LHCN-M2 (cell line): ENCODE results near the gene NKAIN1. TPM values are rescaled to one million over a fixed set of nuclear protein-coding genes. Genes with fewer than 3 reads are reported as not detected.
"Not testable (repeated sequence)": the region's sequence is repeated elsewhere in the genome, so short reads cannot be mapped to it uniquely, and the experiment has no call there.

Source experiments
- DNase-seq: peaks from one replicate; pipeline ENCODE4 v3.0.0-alpha.2; 2012; ENCODE audit warnings: low read depth
- total RNA-seq: library from RNA; depleted of rRNA; stranded (reverse); fragments of >200 nt; gene quantifications from 2 replicates; pipeline ENCODE4 v1.2.3, GENCODE V29; 2014; rRNA removed

Gene NKAIN1
- total RNA-seq, 1 experiment from 2014 or later: not detected

DNA sequence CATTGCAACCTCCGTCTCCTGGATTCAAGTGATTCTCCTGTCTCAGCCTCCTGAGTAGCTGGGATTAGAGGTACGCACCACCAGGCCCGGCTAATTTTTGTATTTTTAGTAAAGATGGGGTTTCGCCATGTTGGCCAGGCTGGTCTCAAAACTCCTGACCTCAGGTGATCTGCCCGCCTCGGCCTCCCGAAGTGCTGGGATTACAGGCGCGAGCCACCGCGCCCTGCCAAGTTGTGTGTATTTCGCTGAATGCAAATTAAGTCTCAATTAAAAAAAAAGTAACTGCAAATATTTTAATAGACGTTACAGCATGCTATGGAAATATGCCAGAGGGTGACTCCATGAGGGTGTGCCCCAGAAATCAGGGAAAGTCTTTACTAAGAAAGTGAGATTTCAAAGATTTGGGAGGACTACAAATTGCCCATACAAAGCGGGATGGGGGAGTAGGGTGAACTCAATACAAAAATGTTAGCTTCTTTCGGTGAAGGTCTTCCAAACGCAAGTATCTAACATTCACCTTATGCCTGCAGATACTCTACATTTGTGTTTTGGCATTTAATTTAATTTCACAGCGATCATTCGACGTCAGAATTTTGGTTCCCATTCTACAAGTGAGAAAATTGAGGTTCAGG lies 85.6 kb downstream of the NKAIN1 start:
- DNase-seq: no peak

GRCh38 chr1:31153423-31153822 lies 86.3 kb downstream of the NKAIN1 start:
- DNase-seq: no peak

DNA sequence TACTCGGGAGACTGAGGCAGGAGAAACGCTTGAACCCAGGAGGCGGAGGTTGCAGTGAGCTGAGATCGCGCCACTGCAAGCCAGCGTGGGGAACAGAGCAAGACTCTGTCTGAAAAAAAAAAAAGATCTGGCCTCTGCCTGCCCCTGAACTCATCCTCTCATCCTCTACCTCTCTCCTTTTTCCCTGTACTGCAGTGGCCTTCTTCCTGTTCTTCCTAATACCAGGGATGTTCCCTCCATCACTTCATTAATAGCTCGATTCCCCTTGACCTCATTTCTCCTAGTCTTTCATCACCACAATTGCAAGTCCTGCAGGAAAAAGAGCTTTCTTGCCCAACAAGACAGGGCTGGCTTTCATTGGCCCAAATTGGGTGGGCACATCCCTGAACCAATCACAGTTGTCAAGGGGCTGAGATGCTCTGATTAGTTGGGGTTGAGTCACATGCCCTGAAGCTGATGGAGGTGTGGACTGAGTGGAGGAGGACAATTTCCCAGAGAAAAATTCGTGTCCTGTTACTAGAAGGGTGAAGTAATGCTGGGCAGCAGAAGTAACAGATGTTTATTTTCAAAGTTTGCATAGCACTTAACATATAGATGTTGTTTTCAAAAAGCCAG lies 87.4 kb downstream of the NKAIN1 start:
- peak; percentile 72 for DNase-seq

- no peak for DNase-seq
Measured at GRCh38 chr1:31151402-31151801, 88.3 kb downstream of the NKAIN1 start.

DNA sequence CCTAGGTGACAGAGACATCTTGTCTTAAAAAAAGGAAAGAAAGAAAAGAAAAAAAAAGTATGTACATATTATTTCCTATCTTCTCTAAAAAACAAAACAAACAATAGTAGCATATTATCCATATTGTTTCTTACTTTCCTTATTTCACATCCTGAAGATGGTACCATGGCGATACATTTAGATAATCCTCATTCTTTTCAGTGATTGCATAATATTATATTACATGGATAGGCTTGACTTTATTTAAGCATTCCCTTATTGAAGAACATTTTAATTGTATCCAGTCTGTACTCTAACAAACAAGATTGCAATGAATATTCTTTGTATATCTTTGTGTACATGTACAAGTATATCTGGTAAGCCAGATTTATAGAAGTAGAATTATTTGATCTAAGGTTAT lies 91.3 kb downstream of the NKAIN1 start:
- no peak for DNase-seq

GRCh38 chr1:31145648-31146047 lies 94.0 kb downstream of the NKAIN1 start:
- DNase-seq: no peak

DNA sequence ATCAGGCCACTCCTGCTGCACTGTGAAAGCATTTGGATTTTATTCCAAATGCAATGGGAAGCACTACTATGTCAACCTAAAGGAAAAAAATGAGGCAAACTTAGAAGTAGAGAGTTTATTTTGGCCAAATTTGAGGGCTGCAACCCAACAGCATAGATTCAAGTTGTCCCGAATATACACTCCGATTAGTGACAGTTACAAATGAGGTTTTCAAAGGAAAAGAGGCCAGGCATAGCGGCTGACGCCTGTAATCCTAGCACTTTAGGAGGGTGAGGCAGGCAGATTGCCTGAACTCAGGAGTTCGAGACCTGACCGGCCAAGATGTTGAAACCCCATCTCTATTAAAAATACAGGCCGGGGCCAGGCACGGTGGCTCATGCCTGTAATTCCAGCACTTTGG lies 95.2 kb downstream of the NKAIN1 start:
- no peak for DNase-seq

GRCh38 chr1:31143455-31143854 lies 96.2 kb downstream of the NKAIN1 start:
- no peak for DNase-seq

- no peak for DNase-seq
Measured at GRCh38 chr1:31142406-31142805, 97.3 kb downstream of the NKAIN1 start.

DNA sequence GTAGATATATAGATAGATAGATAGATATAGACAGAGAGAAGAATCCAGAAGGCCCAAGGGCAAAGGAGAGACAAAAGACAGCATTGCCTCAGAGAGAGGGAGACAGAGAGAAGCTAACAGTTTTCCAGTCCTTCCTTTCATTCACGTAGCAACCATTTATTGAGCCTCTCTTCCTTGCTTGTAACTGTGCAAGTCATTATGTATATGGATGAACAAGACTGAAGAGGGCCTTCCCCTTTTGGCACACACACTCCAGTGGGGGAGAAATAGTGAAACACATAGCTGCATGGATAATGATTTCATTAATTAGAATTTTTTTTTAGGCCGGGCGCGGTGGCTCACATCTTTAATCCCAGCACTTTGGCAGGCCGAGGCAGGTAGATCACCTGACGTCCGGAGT lies 99.4 kb downstream of the NKAIN1 start:
- DNase-seq: no peak

DNA sequence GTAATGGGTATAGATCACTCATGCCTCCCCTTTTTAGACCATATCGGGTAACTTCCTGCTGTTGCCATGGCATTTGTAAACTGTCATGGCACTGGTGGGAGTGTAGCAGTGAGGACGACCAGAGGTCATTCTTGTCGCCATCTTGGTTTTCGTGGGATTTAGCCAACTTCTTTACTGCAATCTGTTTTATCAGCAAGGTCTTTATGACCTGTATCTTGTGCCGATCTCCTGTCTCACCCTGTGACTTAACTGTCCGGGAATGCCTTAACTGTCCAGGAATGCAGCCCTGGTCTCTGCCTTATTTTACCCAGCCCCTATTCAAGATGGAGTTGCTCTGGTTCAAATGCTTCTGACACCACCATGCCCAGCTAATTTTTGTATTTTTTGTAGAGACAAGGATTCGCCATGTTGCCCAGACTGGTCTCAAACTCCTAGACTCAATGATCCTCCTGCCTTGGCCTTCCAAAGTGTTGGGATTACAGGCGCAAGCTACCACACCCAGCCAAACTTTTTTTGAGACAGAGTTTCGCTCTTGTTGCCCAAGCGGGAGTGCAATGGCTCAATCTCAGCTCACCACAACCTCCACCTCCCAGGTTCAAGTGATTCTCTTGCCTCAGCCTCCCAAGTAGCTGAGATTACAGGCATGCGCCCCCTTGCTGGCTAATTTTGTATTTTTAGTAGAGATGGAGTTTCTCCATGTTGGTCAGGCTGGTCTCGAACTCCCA lies 100.7 kb downstream of the NKAIN1 start:
- not testable (repeated sequence) for DNase-seq

DNA sequence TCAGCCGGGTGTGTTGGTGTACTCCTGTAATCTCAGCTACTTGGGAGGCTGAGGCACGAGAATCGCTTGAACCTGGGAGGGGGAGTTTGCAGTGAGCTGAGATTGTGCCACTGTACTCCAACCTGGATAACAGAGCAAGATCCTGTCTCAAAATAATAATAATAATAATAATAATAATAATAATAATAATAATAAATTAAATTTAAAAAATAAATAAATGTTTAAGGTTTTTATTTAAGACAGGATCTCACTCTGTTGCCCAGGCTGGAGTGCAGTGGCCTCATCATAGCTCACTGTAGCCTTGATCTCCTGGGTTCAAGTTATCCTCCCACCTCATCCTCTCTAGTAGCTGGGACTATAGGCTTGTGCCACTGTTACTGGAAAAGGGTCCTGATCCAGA lies 101.8 kb downstream of the NKAIN1 start:
- DNase-seq: not testable (repeated sequence)

DNA sequence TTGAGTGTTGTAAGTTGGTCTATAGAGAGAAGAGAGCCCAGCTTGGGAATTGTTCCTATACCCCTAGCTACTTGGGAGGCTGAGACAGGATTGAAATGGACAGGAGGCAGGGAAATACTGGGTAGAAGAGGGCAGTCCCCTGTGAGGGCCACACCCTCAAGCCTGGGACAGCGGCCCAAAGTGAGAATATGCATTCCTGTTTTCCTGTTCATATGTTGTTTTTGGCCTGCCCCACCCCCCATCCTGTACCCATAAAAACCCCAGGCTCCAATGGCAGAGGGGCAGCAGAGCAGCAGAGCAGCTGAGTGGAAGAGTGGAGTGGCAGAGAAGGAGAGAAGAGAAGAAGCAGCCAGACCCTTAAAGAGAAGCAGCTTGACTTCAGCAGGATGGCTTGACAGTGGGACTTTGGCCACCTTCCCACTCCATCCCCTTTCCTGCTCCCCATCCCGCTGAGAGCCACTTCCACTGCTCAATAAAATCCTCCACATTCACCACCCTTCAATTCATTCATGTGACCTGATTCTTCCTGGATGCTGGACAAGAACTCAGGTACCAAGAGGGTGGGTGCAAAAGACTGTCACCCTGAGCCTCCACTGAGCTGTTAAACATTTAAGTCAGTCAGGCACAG lies 103.6 kb downstream of the NKAIN1 start:
- peak; percentile 36 for DNase-seq

- DNase-seq: no peak
Measured at GRCh38 chr1:31133368-31133767, 106.3 kb downstream of the NKAIN1 start.

Other genes starting within 250 kb of the NKAIN1 start
- gene PUM1, start 174.2 kb downstream of the NKAIN1 start, total RNA-seq: 40.8 and 50.3 TPM in 2 replicates
- 90.3 and 96.7 TPM in 2 replicates for gene SNRNP40, start 56.9 kb upstream of the NKAIN1 start, total RNA-seq
- 38.5 and 47.6 TPM in 2 replicates for gene ZCCHC17, start 57.1 kb upstream of the NKAIN1 start, total RNA-seq
- 5.1 and 10.2 TPM in 2 replicates for gene FABP3, start 133.2 kb upstream of the NKAIN1 start, total RNA-seq
- 18.4 and 23.9 TPM in 2 replicates for gene SERINC2, start 173.3 kb upstream of the NKAIN1 start, total RNA-seq